H1 (cell line): Measurements from ENCODE around the gene CLEC12A. TPM values are rescaled to one million over a fixed set of nuclear protein-coding genes. Genes with fewer than 3 reads are reported as not detected.

Experiments
- CTCF ChIA-PET: fragments of 300-600 bp; sonication (Branson Sonifier 250); formaldehyde crosslinking; loops from one replicate; lab custom pipeline; 2021; ENCODE audit not compliant: partially characterized antibody; lab: Charles Lee
- POLR2A ChIA-PET: fragments of 300-600 bp; sonication (Branson Sonifier 250); formaldehyde crosslinking; loops from one replicate; lab custom pipeline; 2021; ENCODE audit warnings: inconsistent platforms; ENCODE audit not compliant: partially characterized antibody; lab: Charles Lee
- DNase-seq, 2 experiments: peaks; one replicate each; pipeline versions ENCODE4 v3.0.0 to v3.0.0-alpha.2; 2010 to 2022; ENCODE audit warnings: low spot score in 2 of 2, low read depth in 1 of 2, mixed read lengths in 1 of 2
- FAIRE-seq: peaks from 2 replicates; lab custom pipeline; 2011; peaks lifted over from hg19 to GRCh38; lab: Jason Lieb, UNC
- H2AFZ ChIP-seq: 2 replicates; pipeline ENCODE4 v1.8.1; 2012; ENCODE audit warnings: low read length, inconsistent platforms
- H2AK5ac ChIP-seq: 2 replicates; pipeline ENCODE4 v1.6.1; 2013; ENCODE audit warnings: low read depth, low read length
- H2BK120ac ChIP-seq: replicated peaks from 2 replicates; pipeline ENCODE3; 2013; ENCODE audit warnings: low read depth, low read length, inconsistent platforms
- H2BK12ac ChIP-seq: 2 replicates; pipeline ENCODE4 v1.6.1; 2013; ENCODE audit warnings: low read depth, low read length
- H2BK15ac ChIP-seq: 2 replicates; pipeline ENCODE4 v1.6.1; 2013; ENCODE audit warnings: low read length
- H2BK20ac ChIP-seq: 2 replicates; pipeline ENCODE4 v1.6.1; 2013; ENCODE audit warnings: low read length
- H2BK5ac ChIP-seq: 2 replicates; pipeline ENCODE4 v1.6.1; 2013; ENCODE audit warnings: low read depth, low read length
- H3K14ac ChIP-seq: 2 replicates; pipeline ENCODE4 v1.6.1; 2013; ENCODE audit warnings: inconsistent platforms; ENCODE audit not compliant: insufficient read length
- H3K18ac ChIP-seq: 2 replicates; pipeline ENCODE4 v1.6.1; 2013; ENCODE audit warnings: low read length; ENCODE audit errors: extremely low read depth
- H3K23ac ChIP-seq: 2 replicates; pipeline ENCODE4 v1.6.1; 2013; ENCODE audit warnings: inconsistent platforms; ENCODE audit not compliant: insufficient read length
- H3K23me2 ChIP-seq: 2 replicates; pipeline ENCODE4 v1.6.1; 2013; ENCODE audit warnings: low read depth, low read length
- H3K27ac ChIP-seq: 2 replicates; pipeline ENCODE4 v1.6.1; 2011; ENCODE audit warnings: low read depth, low read length, inconsistent platforms
- H3K27me3 ChIP-seq, 4 experiments: replicated peaks in 1 of 4; 1 replicate in 1 of 4; 2 replicates in 3 of 4; pipeline versions ENCODE4 v1.6.1 to v1.8.1; 2011 to 2013; ENCODE audit warnings: low read length in 3 of 4, mild to moderate bottlenecking in 3 of 4, inconsistent platforms in 2 of 4, mixed read lengths in 2 of 4, moderate library complexity in 1 of 4; ENCODE audit not compliant: control insufficient read depth in 3 of 4, insufficient read depth in 3 of 4; ENCODE audit errors: extremely low read depth in 1 of 4
- H3K36me3 ChIP-seq, 4 experiments: 2 replicates each; pipeline versions ENCODE4 v1.6.1 to v1.8.1; 2011 to 2013; ENCODE audit warnings: mild to moderate bottlenecking in 4 of 4, low read length in 3 of 4, moderate library complexity in 2 of 4, control low read depth in 1 of 4, inconsistent platforms in 1 of 4; ENCODE audit not compliant: insufficient read depth in 4 of 4, control insufficient read depth in 2 of 4
- H3K4ac ChIP-seq: replicated peaks from 2 replicates; pipeline ENCODE3; 2013; ENCODE audit warnings: low read length, low read depth, mixed read lengths, inconsistent platforms; ENCODE audit not compliant: insufficient read length
- H3K4me1 ChIP-seq, 4 experiments: replicated peaks in 1 of 4; 1 replicate in 1 of 4; 2 replicates in 3 of 4; pipeline versions ENCODE4 v1.6.1 to v1.8.1; 2011 to 2013; ENCODE audit warnings: low read length in 3 of 4, inconsistent platforms in 2 of 4, mixed read lengths in 1 of 4; ENCODE audit not compliant: insufficient read depth in 4 of 4, control insufficient read depth in 3 of 4
- H3K4me2 ChIP-seq, 2 experiments: 2 replicates each; pipeline versions ENCODE4 v1.6.1 to v1.8.1; 2011 to 2013; ENCODE audit warnings: low read depth in 2 of 2, low read length in 2 of 2, control low read depth in 1 of 2, inconsistent platforms in 1 of 2, mild to moderate bottlenecking in 1 of 2; ENCODE audit not compliant: insufficient read depth in 1 of 2
- H3K4me3 ChIP-seq, 4 experiments: fragments of 200-600, 300-600 bp in 1 of 4; sonication (generic), shearing (Covaris generic), sonication (Bioruptor Twin) in 1 of 4; 2 replicates each; pipeline versions ENCODE4 v1.5.1 to v1.8.1; 2011 to 2016; ENCODE audit warnings: low read length in 4 of 4, low read depth in 3 of 4, control low read depth in 2 of 4, inconsistent platforms in 2 of 4, mild to moderate bottlenecking in 2 of 4, mixed read lengths in 1 of 4, moderate library complexity in 1 of 4; ENCODE audit not compliant: insufficient read depth in 2 of 4; ENCODE audit errors: extremely low read depth in 1 of 4
- H3K56ac ChIP-seq: replicated peaks from 2 replicates; pipeline ENCODE3; 2013; ENCODE audit warnings: low read depth, mild to moderate bottlenecking, mixed read lengths, low read length, inconsistent platforms; ENCODE audit not compliant: insufficient read length
- H3K79me1 ChIP-seq: 2 replicates; pipeline ENCODE4 v1.6.1; 2013; ENCODE audit warnings: low read depth, low read length, control low read depth
- H3K79me2 ChIP-seq, 2 experiments: 2 replicates each; pipeline versions ENCODE4 v1.6.1 to v1.8.1; 2012 to 2013; ENCODE audit warnings: low read length in 2 of 2, mild to moderate bottlenecking in 2 of 2, inconsistent platforms in 1 of 2; ENCODE audit not compliant: insufficient read depth in 2 of 2, control insufficient read depth in 1 of 2
- H3K9ac ChIP-seq, 4 experiments: replicated peaks in 1 of 4; 1 replicate in 1 of 4; 2 replicates in 3 of 4; pipeline versions ENCODE4 v1.6.1 to v1.8.1; 2011 to 2013; ENCODE audit warnings: low read depth in 3 of 4, low read length in 3 of 4, control low read depth in 2 of 4, mild to moderate bottlenecking in 2 of 4, moderate library complexity in 2 of 4, inconsistent platforms in 1 of 4; ENCODE audit errors: extremely low read depth in 1 of 4
- H3K9me3 ChIP-seq, 2 experiments: 2 replicates each; pipeline versions ENCODE4 v1.6.1 to v1.8.1; 2012 to 2013; ENCODE audit warnings: mild to moderate bottlenecking in 2 of 2, moderate library complexity in 2 of 2, control low read depth in 1 of 2, inconsistent platforms in 1 of 2, low read depth in 1 of 2, low read length in 1 of 2, mixed read lengths in 1 of 2; ENCODE audit not compliant: insufficient read depth in 2 of 2
- H4K20me1 ChIP-seq, 2 experiments: replicated peaks in 1 of 2; 2 replicates each; pipeline versions ENCODE3 to v1.8.1; 2011 to 2013; ENCODE audit warnings: inconsistent platforms in 2 of 2, low read length in 2 of 2, mild to moderate bottlenecking in 1 of 2; ENCODE audit not compliant: insufficient read depth in 2 of 2, control insufficient read depth in 1 of 2
- H4K5ac ChIP-seq: 2 replicates; pipeline ENCODE4 v1.6.1; 2013; ENCODE audit warnings: low read length, low read depth, mixed read lengths, inconsistent platforms; ENCODE audit not compliant: insufficient read length
- H4K8ac ChIP-seq: 2 replicates; pipeline ENCODE4 v1.8.0; 2013; ENCODE audit warnings: mild to moderate bottlenecking, moderate library complexity, low read length, inconsistent platforms; ENCODE audit not compliant: insufficient read depth; ENCODE audit errors: extremely low read depth
- H4K91ac ChIP-seq: replicated peaks from 2 replicates; pipeline ENCODE3; 2013; ENCODE audit warnings: low read length, mixed read lengths, inconsistent platforms; ENCODE audit not compliant: insufficient read length
- BRCA1 ChIP-seq: IDR thresholded peaks from 2 replicates; pipeline ENCODE4 v1.6.1; 2012; ENCODE audit warnings: low read depth, low read length, improper control_type of control experiment
- SAP30 ChIP-seq: fragments of 300-600 bp; sonication (generic); IDR thresholded peaks from 2 replicates; pipeline ENCODE4 v1.7.1; 2012; ENCODE audit warnings: low read length, moderate library complexity, mild to moderate bottlenecking, inconsistent platforms; ENCODE audit not compliant: insufficient read depth, insufficient replicate concordance
- SIRT6 ChIP-seq: IDR thresholded peaks from one replicate; pipeline ENCODE4 v1.7.1; 2012; ENCODE audit warnings: low read length, inconsistent platforms
- SP4 ChIP-seq: IDR thresholded peaks from 2 replicates; pipeline ENCODE4 v1.6.1; 2012; ENCODE audit warnings: low read length, inconsistent platforms
- TAF1 ChIP-seq: IDR thresholded peaks from 2 replicates; pipeline ENCODE4 v1.6.1; 2011; ENCODE audit warnings: mild to moderate bottlenecking, low read depth, low read length
- TBP ChIP-seq: IDR thresholded peaks from 2 replicates; pipeline ENCODE4 v1.6.1; 2011; ENCODE audit warnings: low read depth, low read length, improper control_type of control experiment
- WGBS, 2 experiments: shearing (Covaris generic) in 1 of 2; methylation state at CpG; one replicate each; pipeline versions ENCODE4 v1.1.6 to v1.1.7; 2013 to 2015; ENCODE audit warnings: low lambda C conversion rate in 2 of 2, mixed read lengths in 2 of 2, inconsistent platforms in 1 of 2, low coverage in 1 of 2, missing lambda C conversion rate in 1 of 2; ENCODE audit not compliant: insufficient replicate concordance in 2 of 2, insufficient coverage in 1 of 2, insufficient read length in 1 of 2; ENCODE audit errors: extremely low coverage in 1 of 2, missing lambda C conversion rate in 1 of 2; 5-methylcytosine and 5-hydroxymethylcytosine counted together
- polyA plus RNA-seq, 7 experiments: library from polyadenylated mRNA; depleted of rRNA in 3 of 7; stranded (reverse) in 5 of 7; unstranded in 2 of 7; fragments of >200 nt in 5 of 7; fragments of 200-250 nt in 2 of 7; gene quantifications; 1 replicate in 5 of 7; 2 replicates in 1 of 7; 4 replicates in 1 of 7; pipeline versions ENCODE4 v1.2.1 to v1.2.3, GENCODE V29; 2011 to 2013; ENCODE audit warnings: missing spikeins in 2 of 7, mixed read lengths in 2 of 7
- total RNA-seq: library from RNA; stranded (reverse); fragmentation: NEBNext Ultra II Directional; extraction: Animal tissue kit (Norgen Biotek cat#: 25700); gene quantifications from 2 replicates; pipeline ENCODE4 v1.2.1, GENCODE V29; 2021
- TF ChIP-seq, protein P1 (sequence below): IDR thresholded peaks from 2 replicates; pipeline ENCODE4 v1.6.1; 2011; ENCODE audit warnings: low read length, improper control_type of control experiment

The CLEC12A gene
- total and polyA plus RNA-seq, 2 of the 8 experiments (the other 6 are each of a cell fraction or from before 2014, with no cell fraction given), result not detected

DNA sequence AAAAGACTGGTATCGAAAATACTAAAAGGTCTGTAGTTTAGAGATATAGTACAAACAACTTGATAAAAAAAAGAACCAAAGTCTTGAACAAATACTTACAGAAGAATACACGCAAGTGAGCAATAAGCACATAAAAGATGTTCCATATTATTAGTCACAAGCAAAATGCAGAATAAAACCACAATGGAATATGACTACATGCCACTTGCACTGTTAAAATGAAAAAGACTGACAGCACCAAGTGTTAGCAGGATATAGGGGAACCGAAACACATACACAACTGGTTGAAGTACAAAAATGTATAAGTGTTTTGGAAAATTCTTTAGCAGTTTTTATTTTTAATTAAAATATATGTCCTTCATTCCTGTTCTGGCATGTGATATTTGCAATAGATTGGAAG is 42.6 kb upstream of the CLEC12A start:
- H4K8ac ChIP-seq, result no peak overlapping the region
- no peak overlapping the region for H3K23ac ChIP-seq
- H2BK5ac ChIP-seq, result no peak overlapping the region
- FAIRE-seq (no peak), DNase-seq (no peak)
- H3K27me3 ChIP-seq, result no peaks in the 10 kb centered on the region
- H3K9me3 ChIP-seq, result no peaks in the 10 kb centered on the region
- H2AK5ac ChIP-seq, result no peak overlapping the region
- no peak overlapping the region for H2AFZ ChIP-seq
- no peak overlapping the region for H3K4ac ChIP-seq
- no peak overlapping the region for H4K91ac ChIP-seq
- no peak overlapping the region for H2BK20ac ChIP-seq
- no peak overlapping the region for H2BK12ac ChIP-seq
- H3K36me3 ChIP-seq, result no peaks in the 10 kb centered on the region
- no peaks in the 10 kb centered on the region for H3K79me2 ChIP-seq
- WGBS, 2 experiments, result 93% methylated on average over 3 of the region's 3 CpGs; no CpG with 5 or more reads in 1 of the 2 experiments
- no peak overlapping the region for H3K27ac ChIP-seq
- no peak overlapping the region for H2BK15ac ChIP-seq
- no peak overlapping the region for H2BK120ac ChIP-seq
- no peaks in the 10 kb centered on the region for H3K79me1 ChIP-seq
- H4K5ac ChIP-seq, result no peak overlapping the region
- no peak overlapping the region for H3K18ac ChIP-seq
- POLR2A ChIA-PET, result interaction anchor here (1.4 kb wide), 1 partner anchor 17 kb away, joined by 5 read pairs; no protein-coding TSS in a partner anchor
- H4K20me1 ChIP-seq, result no peaks in the 10 kb centered on the region
- no peak overlapping the region for H3K56ac ChIP-seq
- H3K4me3 ChIP-seq, result no peak overlapping the region
- H3K4me1 ChIP-seq, result no peaks in the 10 kb centered on the region
- CTCF ChIA-PET, result interaction anchor here (1.6 to 1.8 kb wide), 2 partner anchors 12 to 114 kb away, joined by 5 read pairs; no protein-coding TSS in a partner anchor
- no peak overlapping the region for H3K4me2 ChIP-seq
- no peaks in the 10 kb centered on the region for H3K23me2 ChIP-seq
- H3K9ac ChIP-seq, result no peak overlapping the region
- H3K14ac ChIP-seq, result no peak overlapping the region
- TF ChIP-seq, protein P1, sequence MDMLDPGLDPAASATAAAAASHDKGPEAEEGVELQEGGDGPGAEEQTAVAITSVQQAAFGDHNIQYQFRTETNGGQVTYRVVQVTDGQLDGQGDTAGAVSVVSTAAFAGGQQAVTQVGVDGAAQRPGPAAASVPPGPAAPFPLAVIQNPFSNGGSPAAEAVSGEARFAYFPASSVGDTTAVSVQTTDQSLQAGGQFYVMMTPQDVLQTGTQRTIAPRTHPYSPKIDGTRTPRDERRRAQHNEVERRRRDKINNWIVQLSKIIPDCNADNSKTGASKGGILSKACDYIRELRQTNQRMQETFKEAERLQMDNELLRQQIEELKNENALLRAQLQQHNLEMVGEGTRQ, result no peak
- TF ChIP-seq TBP (no peak), SAP30 (no peak), SP4 (no peak), SIRT6 (no peak), BRCA1 (no peak), TAF1 (no peak)
